ENCODE results near the gene FAM193B. TPM values are rescaled to one million over a fixed set of nuclear protein-coding genes. Genes with fewer than 3 reads are reported as not detected.

Gene FAM193B
- total and polyA plus RNA-seq, 9 of the 15 experiments (the other 6 are each of a cell fraction or from before 2014, with no cell fraction given), result 4.4 to 76.4 (median 37.3) TPM

DNA sequence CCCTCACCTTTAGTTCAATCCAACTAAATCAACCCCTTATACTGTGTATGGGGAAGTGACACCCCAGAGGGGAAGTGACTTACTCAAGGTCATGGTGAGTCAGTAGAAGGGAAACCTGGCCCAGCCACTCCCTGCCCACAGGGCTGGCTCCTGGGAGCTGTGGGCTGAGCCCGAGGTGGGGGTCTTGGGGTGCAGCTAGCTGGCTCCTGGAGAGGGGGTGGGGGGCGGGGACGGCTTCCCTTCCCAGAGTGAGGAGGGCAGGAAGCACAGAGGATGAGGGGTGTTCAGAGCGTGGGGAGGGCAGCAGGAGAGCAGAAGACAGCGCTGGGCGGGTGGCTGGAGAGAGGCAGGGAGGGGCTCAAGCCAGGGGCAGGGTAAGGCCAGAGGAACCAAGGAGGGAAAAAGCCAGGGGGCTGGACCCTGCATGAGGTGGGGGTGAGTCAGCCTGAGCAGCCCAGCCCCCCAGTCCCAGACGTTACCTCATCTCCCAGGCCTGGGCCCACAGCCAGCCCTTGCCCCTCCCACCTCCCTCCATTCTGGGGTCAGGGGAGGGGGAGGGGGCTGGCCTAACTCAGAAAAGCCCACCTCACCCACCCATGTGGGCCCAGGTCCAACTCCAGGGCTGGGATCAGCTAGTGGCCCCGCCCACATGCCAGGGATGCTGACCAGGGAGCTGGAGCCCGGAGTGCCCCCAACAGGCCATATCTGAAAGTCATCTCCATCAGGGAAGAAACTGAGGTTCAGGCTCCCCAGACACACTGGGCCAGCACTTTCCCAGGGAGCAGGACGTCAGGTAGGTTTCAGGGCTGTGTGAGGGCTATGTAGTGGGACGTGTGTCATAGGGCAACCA, 59.8 kb downstream of the FAM193B start:
- peaks cover 3% of the 10 kb centered on the region; the same call in 1 of the 2 replicates for H4K20me1 ChIP-seq (replicated peaks; ENCODE audit: control insufficient read depth, insufficient read depth, low read length)
- H3K4me2 ChIP-seq (ENCODE audit: insufficient read depth, low read length), result peak overlapping the region; percentile 52
- 48% methylated on average over 6 of the region's 11 CpGs for WGBS (ENCODE audit: insufficient coverage, low coverage, missing lambda C conversion rate)
- H3K36me3 ChIP-seq (ENCODE audit: control insufficient read depth, insufficient read depth, low read length), result peaks cover 58% of the 10 kb centered on the region; the same call in 2 of the 3 replicates
- ChIA-PET POLR2A (interaction anchor here (0.5 to 4.0 kb wide), 13 partner anchors 9 to 381 kb away, joined by 3 to 21 read pairs (median 4); partner anchors contain the start of gene DOK3), CTCF (ENCODE audit: low intra/inter-chr PET ratio) (interaction anchor here (1.1 kb wide), 1 partner anchor 91 kb away, joined by 3 read pairs; no protein-coding TSS in a partner anchor)
- H3K9me1 ChIP-seq (ENCODE audit: control insufficient read depth, insufficient read depth, low read length), result no peaks in the 10 kb centered on the region
- no peaks in the 10 kb centered on the region for H3K9me3 ChIP-seq (replicated peaks; ENCODE audit: control insufficient read depth, insufficient read depth, low read depth, low read length)
- peak overlapping the region; percentile 89 to 98 for H3K9ac ChIP-seq (ENCODE audit: insufficient read depth in 1 of 2, low read depth in 2 of 2, low read length in 2 of 2)
- in situ Hi-C loops (cut with MboI), result no loop called here
- H2AFZ ChIP-seq (ENCODE audit: low read depth, low read length), result no peak overlapping the region
- peaks cover 51 to 97% of the 10 kb centered on the region in 2 experiments for H3K4me1 ChIP-seq (replicated peaks in 1 of 2; ENCODE audit: control insufficient read depth in 2 of 2, insufficient read depth in 2 of 2, low read length in 2 of 2)
- no TSS peak for BruUV-seq (replicated peaks)
- ATAC-seq (peak; percentile 1), DNase-seq (ENCODE audit: extremely low read depth in 1 of 4, low spot score in 3 of 4) (peak; percentile 60 to 78 (median 64)), FAIRE-seq (peak; percentile 87)
- peaks cover 51% of the 10 kb centered on the region for H3K79me2 ChIP-seq (ENCODE audit: control insufficient read depth, insufficient read depth, low read length)
- intact Hi-C loops (cut with micrococcal nuclease), result loop anchor here (5.0 kb wide), 1 partner anchor 177 kb away; no protein-coding TSS in a partner anchor
- peak overlapping the region; percentile 95 for H3K27ac ChIP-seq (ENCODE audit: extremely low read depth, low read depth, low read length)
- no peak overlapping the region for H3K4me3 ChIP-seq
- H3K27me3 ChIP-seq (ENCODE audit: control insufficient read depth in 2 of 2, insufficient read depth in 2 of 2, low read length in 2 of 2), result no peaks in the 10 kb centered on the region
- TF ChIP-seq HNRNPH1 (optimal IDR thresholded peaks at IDR 0.05; ENCODE audit: low read depth, low read length) (no peak), TFE3 (CRISPR knock-in tag; IDR thresholded peaks at IDR 0.05) (no peak), ELF1 (tag; IDR thresholded peaks at IDR 0.05) (no peak), SREBF2 (CRISPR knock-in tag; IDR thresholded peaks at IDR 0.05) (no peak), KDM2B (CRISPR knock-in tag; IDR thresholded peaks at IDR 0.05) (no peak), NELFE (IDR thresholded peaks at IDR 0.05; ENCODE audit: insufficient read depth, insufficient read length) (no peak), HLTF (IDR thresholded peaks at IDR 0.05) (0 out of 2 replicates have a peak, but pooled peaks have one; percentile 40), XRCC5 (IDR thresholded peaks at IDR 0.05; ENCODE audit: low read depth, low read length) (0 out of 2 replicates have a peak, but pooled peaks have one; percentile 28), NCOR1 (IDR thresholded peaks at IDR 0.05) (peak; percentile 68), RCOR1 (IDR thresholded peaks at IDR 0.05; ENCODE audit: borderline replicate concordance in 1 of 2, low read depth in 2 of 2, low read length in 2 of 2) (0 out of 4 replicates have a peak, but pooled peaks of 1 of the 2 experiments have one; percentile 5), RNF2 (IDR thresholded peaks at IDR 0.05) (no peak), FOS (IDR thresholded peaks at IDR 0.05; ENCODE audit: extremely low read depth, insufficient read length) (no peak), ETV1 (tag; conservative IDR thresholded peaks at IDR 0.05; ENCODE audit: low read depth) (peak; percentile 39; the same call in 1 of the 2 replicates), HMG20B (CRISPR knock-in tag; IDR thresholded peaks at IDR 0.05) (no peak), EWSR1 (IDR thresholded peaks at IDR 0.05; ENCODE audit: borderline replicate concordance, low read depth, partially characterized antibody) (no peak)
- TF ChIP-seq, protein P1, sequence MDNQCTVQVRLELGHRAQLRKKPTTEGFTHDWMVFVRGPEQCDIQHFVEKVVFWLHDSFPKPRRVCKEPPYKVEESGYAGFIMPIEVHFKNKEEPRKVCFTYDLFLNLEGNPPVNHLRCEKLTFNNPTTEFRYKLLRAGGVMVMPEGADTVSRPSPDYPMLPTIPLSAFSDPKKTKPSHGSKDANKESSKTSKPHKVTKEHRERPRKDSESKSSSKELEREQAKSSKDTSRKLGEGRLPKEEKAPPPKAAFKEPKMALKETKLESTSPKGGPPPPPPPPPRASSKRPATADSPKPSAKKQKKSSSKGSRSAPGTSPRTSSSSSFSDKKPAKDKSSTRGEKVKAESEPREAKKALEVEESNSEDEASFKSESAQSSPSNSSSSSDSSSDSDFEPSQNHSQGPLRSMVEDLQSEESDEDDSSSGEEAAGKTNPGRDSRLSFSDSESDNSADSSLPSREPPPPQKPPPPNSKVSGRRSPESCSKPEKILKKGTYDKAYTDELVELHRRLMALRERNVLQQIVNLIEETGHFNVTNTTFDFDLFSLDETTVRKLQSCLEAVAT (IDR thresholded peaks at IDR 0.05), result no peak

All from K562 (cell line).